A549 (cell line): ENCODE results near the gene ST8SIA5. TPM values are rescaled to one million over a fixed set of nuclear protein-coding genes. Genes with fewer than 3 reads are reported as not detected.

Source experiments
- ATAC-seq, 2 experiments: fragments of 200-7000 bp in 1 of 2; fragments of >200 bp in 1 of 2; cut with Nextera tagmentation in 1 of 2; cut with Tn5 transposase in 1 of 2; 3 replicates each; pipeline versions ENCODE4 v1.8.0 to v1.9.1; 2018 to 2020; ENCODE audit warnings: mild to moderate bottlenecking in 1 of 2, moderate library complexity in 1 of 2
- CTCF ChIA-PET: fragments of 300-600 bp; sonication (Branson Sonifier 250); formaldehyde crosslinking; extraction: SDS; loops from one replicate; lab custom pipeline; 2021; ENCODE audit warnings: antibody characterized with exemption, inconsistent platforms; lab: Yijun Ruan, JAX
- POLR2A ChIA-PET: fragments of 350-600 bp; formaldehyde crosslinking; extraction: SDS; loops from one replicate; lab custom pipeline; 2021; ENCODE audit warnings: antibody characterized with exemption, inconsistent platforms; lab: Yijun Ruan, JAX
- DNase-seq, 2 experiments: peaks; one replicate each; pipeline versions ENCODE4 v3.0.0 to v3.0.0-alpha.2; 2011 to 2016; ENCODE audit warnings: low read depth in 1 of 2, low spot score in 1 of 2
- FAIRE-seq: peaks from 2 replicates; lab custom pipeline; 2011; peaks lifted over from hg19 to GRCh38; lab: Jason Lieb, UNC
- H3K27ac ChIP-seq, 2 experiments: fragments of >200 bp; sonication (Bioruptor Twin); formaldehyde crosslinking; 3 replicates each; pipeline ENCODE4 v1.5.1; 2016 to 2017
- H3K4me1 ChIP-seq: fragments of >200 bp; sonication (Bioruptor Twin); formaldehyde crosslinking; 3 replicates; pipeline ENCODE4 v1.6.1; 2016
- H3K4me2 ChIP-seq: fragments of >200 bp; sonication (Bioruptor Twin); formaldehyde crosslinking; 3 replicates; pipeline ENCODE4 v1.6.1; 2016
- H3K4me3 ChIP-seq: fragments of >200 bp; sonication (Bioruptor Twin); formaldehyde crosslinking; 3 replicates; pipeline ENCODE4 v1.5.1; 2016
- H3K9me3 ChIP-seq: fragments of >200 bp; sonication (Bioruptor Twin); formaldehyde crosslinking; 3 replicates; pipeline ENCODE4 v1.6.1; 2016
- BHLHE40 ChIP-seq: IDR thresholded peaks from 2 replicates; pipeline ENCODE4 v1.6.1; 2012; ENCODE audit warnings: low read depth, low read length, inconsistent platforms
- CTCF ChIP-seq: fragments of >200 bp; sonication (Bioruptor Twin); formaldehyde crosslinking; IDR thresholded peaks from 3 replicates; pipeline ENCODE4 v1.5.1; 2016
- E2F6 ChIP-seq: IDR thresholded peaks from 2 replicates; pipeline ENCODE4 v1.6.1; 2012; ENCODE audit warnings: low read depth, borderline replicate concordance
- EHMT2 ChIP-seq: fragments of 200-600 bp; sonication (generic); IDR thresholded peaks from 2 replicates; pipeline ENCODE4 v1.6.1; 2016; ENCODE audit warnings: antibody characterized with exemption, low read depth, mild to moderate bottlenecking, moderate library complexity
- EP300 ChIP-seq, 2 experiments: fragments of >200 bp; sonication (Bioruptor Twin); formaldehyde crosslinking; IDR thresholded peaks; 2 replicates in 1 of 2; 3 replicates in 1 of 2; pipeline ENCODE4 v1.6.1; 2016 to 2017
- FOSB ChIP-seq: fragments of 250-450 bp; sonication (Bioruptor Pico); IDR thresholded peaks from 2 replicates; pipeline ENCODE4 v1.5.0; 2020; ENCODE audit warnings: mild to moderate bottlenecking, moderate library complexity
- FOSL2 ChIP-seq, 2 experiments: fragments of 450-650 bp in 1 of 2; fragments of >200 bp in 1 of 2; sonication (Bioruptor Twin) in 1 of 2; formaldehyde crosslinking; IDR thresholded peaks; 2 replicates each; pipeline versions ENCODE4 v1.5.0 to v1.6.1; 2016 to 2020; ENCODE audit warnings: mild to moderate bottlenecking in 1 of 2, moderate library complexity in 1 of 2
- HOXB13 ChIP-seq: fragments of 250-450 bp; sonication (Bioruptor Pico); IDR thresholded peaks from 2 replicates; pipeline ENCODE4 v1.5.0; 2020; ENCODE audit warnings: low read depth, mild to moderate bottlenecking, moderate library complexity
- HOXB5 ChIP-seq: fragments of 250-450 bp; sonication (Bioruptor Pico); IDR thresholded peaks from 2 replicates; pipeline ENCODE4 v1.5.0; 2020; ENCODE audit warnings: mild to moderate bottlenecking, moderate library complexity
- KDM1A ChIP-seq: fragments of 200-600 bp; sonication (generic); IDR thresholded peaks from 2 replicates; pipeline ENCODE4 v1.6.1; 2016; ENCODE audit warnings: low read depth, mild to moderate bottlenecking
- KDM5A ChIP-seq: fragments of 200-600 bp; sonication (generic); IDR thresholded peaks from 2 replicates; pipeline ENCODE4 v1.6.1; 2016; ENCODE audit warnings: antibody characterized with exemption, mild to moderate bottlenecking
- MAFK ChIP-seq: fragments of 450-650 bp; IDR thresholded peaks from 2 replicates; pipeline ENCODE4 v1.6.1; 2014; ENCODE audit not compliant: partially characterized antibody
- MAZ ChIP-seq: fragments of 150-350 bp; IDR thresholded peaks from 2 replicates; pipeline ENCODE4 v1.6.1; 2014; ENCODE audit warnings: antibody characterized with exemption, low read depth, low read length, borderline replicate concordance
- NFE2L2 ChIP-seq: fragments of 150-350 bp; conservative IDR thresholded peaks from 2 replicates; pipeline ENCODE4 v1.6.1; 2014; ENCODE audit warnings: low read length
- POLR2AphosphoS2 ChIP-seq: conservative IDR thresholded peaks from 2 replicates; pipeline ENCODE4 v1.6.1; 2012; ENCODE audit warnings: low read length, improper control_type of control experiment, inconsistent platforms
- RCOR1 ChIP-seq: fragments of 150-350 bp; IDR thresholded peaks from 2 replicates; pipeline ENCODE4 v1.6.1; 2014; ENCODE audit warnings: antibody characterized with exemption, low read length, low read depth
- REST ChIP-seq: fragments of 200-600 bp; sonication (generic); IDR thresholded peaks from 2 replicates; pipeline ENCODE4 v1.6.1; 2016; ENCODE audit warnings: antibody characterized with exemption, mild to moderate bottlenecking, moderate library complexity
- RFX5 ChIP-seq: fragments of 450-650 bp; IDR thresholded peaks from 2 replicates; pipeline ENCODE4 v1.7.1; 2014; ENCODE audit warnings: antibody characterized with exemption, mild to moderate bottlenecking, moderate library complexity
- SREBF2 ChIP-seq: fragments of 450-650 bp; IDR thresholded peaks from 2 replicates; pipeline ENCODE4 v1.6.1; 2014; ENCODE audit warnings: mild to moderate bottlenecking, moderate library complexity
- TFCP2L1 ChIP-seq: fragments of 250-450 bp; sonication (Bioruptor Pico); IDR thresholded peaks from 2 replicates; pipeline ENCODE4 v1.5.0; 2021; ENCODE audit warnings: mild to moderate bottlenecking
- ZC3H11A ChIP-seq: fragments of 450-650 bp; IDR thresholded peaks from 2 replicates; pipeline ENCODE4 v1.6.1; 2014; ENCODE audit warnings: antibody characterized with exemption, mild to moderate bottlenecking
- ZNF302 ChIP-seq: fragments of 250-450 bp; sonication (Bioruptor Pico); IDR thresholded peaks from 2 replicates; pipeline ENCODE4 v1.9.0; 2021; ENCODE audit warnings: inconsistent platforms, mild to moderate bottlenecking, moderate library complexity
- ZSCAN20 ChIP-seq: fragments of 250-450 bp; sonication (Bioruptor Pico); IDR thresholded peaks from 2 replicates; pipeline ENCODE4 v1.8.0; 2022; ENCODE audit warnings: mild to moderate bottlenecking, moderate library complexity
- WGBS: methylation state at CpG from one replicate; pipeline ENCODE4 v1.1.6; 2017; ENCODE audit errors: missing lambda C conversion rate; 5-methylcytosine and 5-hydroxymethylcytosine counted together
- polyA plus RNA-seq, 4 experiments: library from polyadenylated mRNA; depleted of rRNA in 3 of 4; stranded (reverse); fragments of >200 nt; fragmentation: RNase III in 1 of 4; extraction: RNeasy Plus Mini Kit Qiagen cat#74134 plus additional on column Dnase treatment in 1 of 4; gene quantifications; 2 replicates in 3 of 4; 3 replicates in 1 of 4; pipeline ENCODE4 v1.2.3, GENCODE V29; 2011 to 2017
- TF ChIP-seq, protein P1 (sequence below): fragments of >200 bp; sonication (Bioruptor Twin); formaldehyde crosslinking; IDR thresholded peaks from 2 replicates; pipeline ENCODE4 v1.6.1; 2016
- TF ChIP-seq, protein P2 (sequence below): fragments of 250-450 bp; sonication (Bioruptor Pico); IDR thresholded peaks from 2 replicates; pipeline ENCODE4 v1.5.0; 2020; ENCODE audit warnings: low read depth, mild to moderate bottlenecking, moderate library complexity
- TF ChIP-seq, protein P3 (sequence below): IDR thresholded peaks from 2 replicates; pipeline ENCODE4 v1.6.1; 2012

The ST8SIA5 gene
- polyA plus RNA-seq, 2 of the 4 experiments (the other 2 are of a cell fraction), result not detected

- Histone ChIP-seq H3K4me1 (no peaks in the 10 kb centered on the region), H3K27ac (no peak overlapping the region), H3K9me3 (no peaks in the 10 kb centered on the region), H3K4me2 (no peak overlapping the region), H3K4me3 (no peak overlapping the region)
- WGBS, result 52% methylated on average over 4 of the region's 4 CpGs
- no peak for ATAC-seq
- DNase-seq, result no peak
- POLR2A ChIA-PET, result interaction anchor here (1.0 kb wide), 1 partner anchor 342 kb away, joined by 3 read pairs; no protein-coding TSS in a partner anchor
- CTCF ChIA-PET, result interaction anchor here (1.1 to 4.6 kb wide), 12 partner anchors 23 to 449 kb away, joined by 3 to 44 read pairs (median 3); a partner anchor contains a TSS
- no peak for FAIRE-seq
- TF ChIP-seq TFCP2L1 (CRISPR knock-in tag), result no peak
- no peak for TF ChIP-seq KDM1A
- no peak for TF ChIP-seq MAFK
- no peak for TF ChIP-seq POLR2AphosphoS2
- no peak for TF ChIP-seq HOXB13 (CRISPR knock-in tag)
- no peak for TF ChIP-seq MAZ
These were observed 134.4 kb downstream of the ST8SIA5 start for GRCh38 chr18:46622451-46622850.

GRCh38 chr18:46621871-46622270 is 135.0 kb downstream of the ST8SIA5 start:
- FAIRE-seq (no peak), ATAC-seq (no peak), DNase-seq (no peak)
- TF ChIP-seq BHLHE40, result no peak
- Histone ChIP-seq H3K4me3 (no peak overlapping the region), H3K4me2 (no peak overlapping the region), H3K27ac (no peak overlapping the region), H3K9me3 (no peaks in the 10 kb centered on the region), H3K4me1 (no peaks in the 10 kb centered on the region)
- POLR2A ChIA-PET, result no interaction called here
- CTCF ChIA-PET, result interaction anchor here (1.1 to 4.6 kb wide), 6 partner anchors 34 to 341 kb away, joined by 3 to 44 read pairs (median 3); no protein-coding TSS in a partner anchor
- WGBS, result 27% methylated on average over 2 of the region's 2 CpGs

DNA sequence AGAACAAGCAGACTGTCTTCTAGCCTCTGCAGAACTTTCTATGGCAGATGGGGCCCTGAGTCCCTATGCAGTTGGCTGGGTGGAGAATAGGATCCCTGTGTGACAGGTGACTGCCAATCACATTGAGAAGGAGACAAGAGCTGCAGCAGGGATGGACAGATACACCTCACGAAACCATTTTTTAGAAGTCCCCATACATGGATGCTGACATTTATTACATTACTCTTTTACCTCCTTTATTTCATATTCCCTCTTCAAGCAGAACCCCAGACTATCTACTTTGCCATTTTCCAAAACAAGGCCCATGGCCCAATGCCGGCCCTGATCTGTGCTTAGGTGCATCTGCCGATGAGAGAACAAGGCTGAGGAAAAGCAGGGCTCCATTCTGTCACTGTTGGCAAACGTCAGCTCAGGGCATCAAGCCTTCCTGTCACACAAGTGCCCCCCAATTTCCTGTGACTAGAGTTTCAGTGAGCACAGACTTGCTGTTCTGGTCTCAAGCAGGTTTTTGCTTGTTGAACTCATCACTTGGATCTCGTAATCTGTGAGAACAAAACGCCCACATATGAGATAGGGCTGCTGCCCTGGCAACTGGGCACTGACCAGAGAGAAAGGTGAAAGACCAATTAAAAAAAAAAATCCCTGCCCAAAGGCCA is 135.6 kb downstream of the ST8SIA5 start:
- H3K4me2 ChIP-seq, result no peak overlapping the region
- whole genome bisulfite sequencing, result 32% methylated on average over 6 of the region's 6 CpGs
- H3K9me3 ChIP-seq, result no peaks in the 10 kb centered on the region
- CTCF ChIA-PET, result interaction anchor here (1.1 kb wide), 1 partner anchor 37 kb away, joined by 3 read pairs; no protein-coding TSS in a partner anchor
- no peak for DNase-seq
- H3K4me3 ChIP-seq, result no peak overlapping the region
- H3K4me1 ChIP-seq, result no peaks in the 10 kb centered on the region
- TF ChIP-seq REST (no peak), FOSB (no peak), CTCF (no peak), E2F6 (no peak), HOXB5 (CRISPR knock-in tag) (no peak), ZNF302 (CRISPR knock-in tag) (no peak), NFE2L2 (no peak), SREBF2 (no peak), ZSCAN20 (CRISPR knock-in tag) (no peak), RFX5 (no peak), EP300 (IDR thresholded peaks at IDR 0.05) (no peak), ZC3H11A (no peak), RCOR1 (no peak), FOSL2 (IDR thresholded peaks at IDR 0.05) (no peak), FOSL2 (CRISPR knock-in tag; IDR thresholded peaks at IDR 0.05) (no peak), KDM5A (no peak), POLR2AphosphoS2 (no peak), EHMT2 (no peak)
- TF ChIP-seq, protein P1, sequence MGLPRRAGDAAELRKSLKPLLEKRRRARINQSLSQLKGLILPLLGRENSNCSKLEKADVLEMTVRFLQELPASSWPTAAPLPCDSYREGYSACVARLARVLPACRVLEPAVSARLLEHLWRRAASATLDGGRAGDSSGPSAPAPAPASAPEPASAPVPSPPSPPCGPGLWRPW, result no peak
- TF ChIP-seq, protein P2, sequence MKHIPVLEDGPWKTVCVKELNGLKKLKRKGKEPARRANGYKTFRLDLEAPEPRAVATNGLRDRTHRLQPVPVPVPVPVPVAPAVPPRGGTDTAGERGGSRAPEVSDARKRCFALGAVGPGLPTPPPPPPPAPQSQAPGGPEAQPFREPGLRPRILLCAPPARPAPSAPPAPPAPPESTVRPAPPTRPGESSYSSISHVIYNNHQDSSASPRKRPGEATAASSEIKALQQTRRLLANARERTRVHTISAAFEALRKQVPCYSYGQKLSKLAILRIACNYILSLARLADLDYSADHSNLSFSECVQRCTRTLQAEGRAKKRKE (CRISPR knock-in tag), result no peak
- TF ChIP-seq, protein P3, sequence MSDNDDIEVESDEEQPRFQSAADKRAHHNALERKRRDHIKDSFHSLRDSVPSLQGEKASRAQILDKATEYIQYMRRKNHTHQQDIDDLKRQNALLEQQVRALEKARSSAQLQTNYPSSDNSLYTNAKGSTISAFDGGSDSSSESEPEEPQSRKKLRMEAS, result no peak
- no peak overlapping the region for H3K27ac ChIP-seq
- no peak for ATAC-seq
- FAIRE-seq, result no peak
- POLR2A ChIA-PET, result no interaction called here
